HepG2 (cell line): ENCODE results near the gene CEP162. TPM values are rescaled to one million over a fixed set of nuclear protein-coding genes. Genes with fewer than 3 reads are reported as not detected.

Experiments
- GATA4 ChIP-seq: sonication (generic); IDR thresholded peaks from 2 replicates; pipeline ENCODE4 v1.6.1; 2016; ENCODE audit warnings: antibody characterized with exemption, low read depth, borderline replicate concordance
- IRX3 ChIP-seq: sonication (generic); formaldehyde crosslinking; IDR thresholded peaks from 2 replicates; pipeline ENCODE4 v1.8.1; 2023; ENCODE audit warnings: mild to moderate bottlenecking, low read depth, missing genetic modification reagents, borderline replicate concordance
- MAFF ChIP-seq: IDR thresholded peaks from 2 replicates; pipeline ENCODE4 v1.6.1; 2011; ENCODE audit warnings: low read depth, low read length, improper control_type of control experiment
- NAIF1 ChIP-seq: sonication (generic); formaldehyde crosslinking; IDR thresholded peaks from 2 replicates; pipeline ENCODE4 v1.5.0; 2020; ENCODE audit warnings: mild to moderate bottlenecking, missing genetic modification reagents, borderline replicate concordance
- NFATC3 ChIP-seq: sonication (generic); formaldehyde crosslinking; IDR thresholded peaks from 2 replicates; pipeline ENCODE4 v1.5.1; 2020; ENCODE audit warnings: mild to moderate bottlenecking, missing genetic modification reagents
- NFKB2 ChIP-seq: sonication (generic); formaldehyde crosslinking; IDR thresholded peaks from 2 replicates; pipeline ENCODE4 v1.4.0; 2020; ENCODE audit warnings: missing genetic modification reagents, borderline replicate concordance
- NFYC ChIP-seq: IDR thresholded peaks from 2 replicates; pipeline ENCODE4 v1.6.1; 2016; ENCODE audit warnings: missing genetic modification reagents, missing compliant biosample characterization
- NONO ChIP-seq, 2 experiments: fragments of 450-650 bp in 1 of 2; sonication (generic) in 1 of 2; formaldehyde crosslinking in 1 of 2; IDR thresholded peaks in 1 of 2; conservative IDR thresholded peaks in 1 of 2; 2 replicates each; pipeline versions ENCODE4 v1.6.1 to v1.8.0; 2017 to 2022; ENCODE audit warnings: mild to moderate bottlenecking in 1 of 2, missing genetic modification reagents in 1 of 2, moderate library complexity in 1 of 2
- PCBP1 ChIP-seq: fragments of 200-400 bp; formaldehyde crosslinking; IDR thresholded peaks from 2 replicates; pipeline ENCODE4 v1.6.1; 2017; ENCODE audit warnings: mild to moderate bottlenecking, low read depth, low read length, borderline replicate concordance
- POLR2AphosphoS2 ChIP-seq: IDR thresholded peaks from 2 replicates; pipeline ENCODE4 v1.6.1; 2011; ENCODE audit warnings: low read depth, low read length, improper control_type of control experiment
- RAD51 ChIP-seq: fragments of 450-650 bp; IDR thresholded peaks from 2 replicates; pipeline ENCODE4 v1.6.1; 2016; ENCODE audit warnings: borderline replicate concordance
- SCMH1 ChIP-seq: sonication (generic); formaldehyde crosslinking; IDR thresholded peaks from 2 replicates; pipeline ENCODE4 v1.9.0; 2021; ENCODE audit warnings: missing genetic modification reagents, mild to moderate bottlenecking, borderline replicate concordance
- SMAD1 ChIP-seq: sonication (generic); formaldehyde crosslinking; IDR thresholded peaks from 2 replicates; pipeline ENCODE4 v1.4.0; 2020; ENCODE audit warnings: missing genetic modification reagents, low read depth, mild to moderate bottlenecking, borderline replicate concordance
- SNRNP70 ChIP-seq: fragments of 200-400 bp; formaldehyde crosslinking; IDR thresholded peaks from 2 replicates; pipeline ENCODE4 v1.6.1; 2017; ENCODE audit warnings: mild to moderate bottlenecking, low read depth, low read length, moderate library complexity
- SOX13 ChIP-seq, 3 experiments: fragments of 450-650 bp in 1 of 3; sonication (generic) in 1 of 3; formaldehyde crosslinking in 1 of 3; IDR thresholded peaks in 2 of 3; conservative IDR thresholded peaks in 1 of 3; 2 replicates each; pipeline versions ENCODE4 v1.5.0 to v1.6.1; 2016 to 2020; ENCODE audit warnings: antibody characterized with exemption in 1 of 3, mild to moderate bottlenecking in 1 of 3, missing compliant biosample characterization in 1 of 3, missing genetic modification reagents in 1 of 3, moderate library complexity in 1 of 3
- SP2 ChIP-seq: sonication (generic); formaldehyde crosslinking; IDR thresholded peaks from 2 replicates; pipeline ENCODE4 v1.5.1; 2020; ENCODE audit warnings: mild to moderate bottlenecking, missing genetic modification reagents
- TAF1 ChIP-seq: sonication (generic); formaldehyde crosslinking; IDR thresholded peaks from 2 replicates; pipeline ENCODE4 v1.4.0; 2020; ENCODE audit warnings: missing genetic modification reagents
- ZNF12 ChIP-seq: sonication (generic); formaldehyde crosslinking; IDR thresholded peaks from 2 replicates; pipeline ENCODE4 v1.5.0; 2020; ENCODE audit warnings: missing genetic modification reagents
- ZNF550 ChIP-seq: sonication (generic); formaldehyde crosslinking; IDR thresholded peaks from 2 replicates; pipeline ENCODE4 v1.4.0; 2020; ENCODE audit warnings: mild to moderate bottlenecking, missing genetic modification reagents, borderline replicate concordance
- polyA plus RNA-seq, 8 experiments: library from polyadenylated mRNA; depleted of rRNA in 3 of 8; stranded (reverse) in 7 of 8; unstranded in 1 of 8; fragments of >200 nt; fragmentation: Illumina TruSeq in 4 of 8; extraction: Trizol in 4 of 8; gene quantifications; 2 replicates each; pipeline versions ENCODE4 v1.2.1 to v1.2.3, GENCODE V29; 2011 to 2016; ENCODE audit warnings: low read depth in 4 of 8, missing spikeins in 1 of 8, mixed read lengths in 1 of 8; ENCODE audit not compliant: insufficient read depth in 1 of 8
- total RNA-seq, 5 experiments: library from RNA; depleted of rRNA; stranded (reverse); fragments of >200 nt; fragmentation: Illumina TruSeq; extraction: Trizol; gene quantifications; 2 replicates each; pipeline ENCODE4 v1.2.3, GENCODE V29; 2016; ENCODE audit warnings: low read depth in 1 of 5
- TF ChIP-seq, protein P1 (sequence below): sonication (generic); formaldehyde crosslinking; IDR thresholded peaks from 2 replicates; pipeline ENCODE4 v1.9.0; 2021; ENCODE audit warnings: missing genetic modification reagents, borderline replicate concordance
- TF ChIP-seq, protein P2 (sequence below): sonication (generic); formaldehyde crosslinking; IDR thresholded peaks from 2 replicates; pipeline ENCODE4 v1.9.0; 2021; ENCODE audit warnings: mild to moderate bottlenecking, missing genetic modification reagents

CEP162 gene
- total and polyA plus RNA-seq, 2 of the 13 experiments (the other 11 are each of a cell fraction or from before 2014, with no cell fraction given) = 0.50 to 7.9 TPM

DNA sequence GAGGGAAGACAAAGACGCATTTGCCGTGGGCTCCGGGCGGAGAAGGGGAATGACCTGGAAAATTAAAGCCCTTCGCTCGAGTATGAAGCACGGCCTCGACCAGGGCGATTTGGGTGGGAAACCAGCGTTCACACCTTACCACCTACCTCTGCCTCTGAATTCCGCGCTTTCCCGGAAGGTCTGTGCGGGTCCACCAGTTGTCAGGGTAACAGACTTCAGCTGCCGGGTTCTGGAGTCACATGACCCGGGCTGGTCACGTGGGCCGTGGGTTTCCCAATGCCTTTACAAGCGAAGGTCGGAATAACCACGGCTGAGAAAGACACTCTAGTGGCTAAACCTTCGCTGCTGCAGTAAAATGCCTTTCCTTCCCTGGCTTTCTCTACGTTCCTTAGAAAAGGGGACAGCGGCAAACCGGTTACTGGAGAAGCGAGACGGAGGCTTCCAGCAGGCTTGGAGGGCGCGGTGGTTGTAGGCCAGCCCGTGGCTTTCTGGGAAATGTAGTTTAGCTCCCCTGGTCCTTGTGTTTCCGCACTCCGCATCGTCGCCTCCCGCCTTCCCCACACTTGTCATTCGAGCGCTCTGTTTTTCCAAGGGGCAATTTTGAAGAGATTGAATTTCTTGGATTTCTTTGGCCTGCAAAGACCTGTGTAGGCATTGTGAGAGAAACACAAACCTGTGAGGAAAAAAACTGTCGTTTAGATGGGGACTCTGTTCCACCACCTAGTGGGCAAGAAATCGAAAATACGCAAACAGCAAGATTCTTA is at the start of gene CEP162 (continued):
- no peak for TF ChIP-seq SCMH1 (CRISPR knock-in tag)
- TF ChIP-seq MAFF = no peak
- no peak for TF ChIP-seq NFATC3
- no peak for TF ChIP-seq SP2 (CRISPR knock-in tag)
- no peak for TF ChIP-seq GATA4
- no peak for TF ChIP-seq SNRNP70
- TF ChIP-seq, protein P1, sequence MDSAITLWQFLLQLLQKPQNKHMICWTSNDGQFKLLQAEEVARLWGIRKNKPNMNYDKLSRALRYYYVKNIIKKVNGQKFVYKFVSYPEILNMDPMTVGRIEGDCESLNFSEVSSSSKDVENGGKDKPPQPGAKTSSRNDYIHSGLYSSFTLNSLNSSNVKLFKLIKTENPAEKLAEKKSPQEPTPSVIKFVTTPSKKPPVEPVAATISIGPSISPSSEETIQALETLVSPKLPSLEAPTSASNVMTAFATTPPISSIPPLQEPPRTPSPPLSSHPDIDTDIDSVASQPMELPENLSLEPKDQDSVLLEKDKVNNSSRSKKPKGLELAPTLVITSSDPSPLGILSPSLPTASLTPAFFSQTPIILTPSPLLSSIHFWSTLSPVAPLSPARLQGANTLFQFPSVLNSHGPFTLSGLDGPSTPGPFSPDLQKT (CRISPR knock-in tag) = no peak
- no peak for TF ChIP-seq NONO (IDR thresholded peaks at IDR 0.05)
- TF ChIP-seq NONO (CRISPR knock-in tag; conservative IDR thresholded peaks at IDR 0.05) = peak; percentile 64; the same call in 1 of the 2 replicates
- peak; percentile 40; the same call in 1 of the 2 replicates for TF ChIP-seq NAIF1
- no peak for TF ChIP-seq NFKB2 (CRISPR knock-in tag)
- TF ChIP-seq, protein P2, sequence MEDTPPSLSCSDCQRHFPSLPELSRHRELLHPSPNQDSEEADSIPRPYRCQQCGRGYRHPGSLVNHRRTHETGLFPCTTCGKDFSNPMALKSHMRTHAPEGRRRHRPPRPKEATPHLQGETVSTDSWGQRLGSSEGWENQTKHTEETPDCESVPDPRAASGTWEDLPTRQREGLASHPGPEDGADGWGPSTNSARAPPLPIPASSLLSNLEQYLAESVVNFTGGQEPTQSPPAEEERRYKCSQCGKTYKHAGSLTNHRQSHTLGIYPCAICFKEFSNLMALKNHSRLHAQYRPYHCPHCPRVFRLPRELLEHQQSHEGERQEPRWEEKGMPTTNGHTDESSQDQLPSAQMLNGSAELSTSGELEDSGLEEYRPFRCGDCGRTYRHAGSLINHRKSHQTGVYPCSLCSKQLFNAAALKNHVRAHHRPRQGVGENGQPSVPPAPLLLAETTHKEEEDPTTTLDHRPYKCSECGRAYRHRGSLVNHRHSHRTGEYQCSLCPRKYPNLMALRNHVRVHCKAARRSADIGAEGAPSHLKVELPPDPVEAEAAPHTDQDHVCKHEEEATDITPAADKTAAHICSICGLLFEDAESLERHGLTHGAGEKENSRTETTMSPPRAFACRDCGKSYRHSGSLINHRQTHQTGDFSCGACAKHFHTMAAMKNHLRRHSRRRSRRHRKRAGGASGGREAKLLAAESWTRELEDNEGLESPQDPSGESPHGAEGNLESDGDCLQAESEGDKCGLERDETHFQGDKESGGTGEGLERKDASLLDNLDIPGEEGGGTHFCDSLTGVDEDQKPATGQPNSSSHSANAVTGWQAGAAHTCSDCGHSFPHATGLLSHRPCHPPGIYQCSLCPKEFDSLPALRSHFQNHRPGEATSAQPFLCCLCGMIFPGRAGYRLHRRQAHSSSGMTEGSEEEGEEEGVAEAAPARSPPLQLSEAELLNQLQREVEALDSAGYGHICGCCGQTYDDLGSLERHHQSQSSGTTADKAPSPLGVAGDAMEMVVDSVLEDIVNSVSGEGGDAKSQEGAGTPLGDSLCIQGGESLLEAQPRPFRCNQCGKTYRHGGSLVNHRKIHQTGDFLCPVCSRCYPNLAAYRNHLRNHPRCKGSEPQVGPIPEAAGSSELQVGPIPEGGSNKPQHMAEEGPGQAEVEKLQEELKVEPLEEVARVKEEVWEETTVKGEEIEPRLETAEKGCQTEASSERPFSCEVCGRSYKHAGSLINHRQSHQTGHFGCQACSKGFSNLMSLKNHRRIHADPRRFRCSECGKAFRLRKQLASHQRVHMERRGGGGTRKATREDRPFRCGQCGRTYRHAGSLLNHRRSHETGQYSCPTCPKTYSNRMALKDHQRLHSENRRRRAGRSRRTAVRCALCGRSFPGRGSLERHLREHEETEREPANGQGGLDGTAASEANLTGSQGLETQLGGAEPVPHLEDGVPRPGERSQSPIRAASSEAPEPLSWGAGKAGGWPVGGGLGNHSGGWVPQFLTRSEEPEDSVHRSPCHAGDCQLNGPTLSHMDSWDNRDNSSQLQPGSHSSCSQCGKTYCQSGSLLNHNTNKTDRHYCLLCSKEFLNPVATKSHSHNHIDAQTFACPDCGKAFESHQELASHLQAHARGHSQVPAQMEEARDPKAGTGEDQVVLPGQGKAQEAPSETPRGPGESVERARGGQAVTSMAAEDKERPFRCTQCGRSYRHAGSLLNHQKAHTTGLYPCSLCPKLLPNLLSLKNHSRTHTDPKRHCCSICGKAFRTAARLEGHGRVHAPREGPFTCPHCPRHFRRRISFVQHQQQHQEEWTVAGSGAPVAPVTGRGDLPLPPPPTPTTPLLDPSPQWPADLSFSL (CRISPR knock-in tag) = no peak
- no peak for TF ChIP-seq IRX3 (CRISPR knock-in tag)
- 0 out of 2 replicates have a peak, but pooled peaks have one; percentile 40 for TF ChIP-seq TAF1
- no peak for TF ChIP-seq SOX13 (IDR thresholded peaks at IDR 0.05)
- no peak for TF ChIP-seq SOX13 (CRISPR knock-in tag; conservative IDR thresholded peaks at IDR 0.05 in 1 of 2, IDR thresholded peaks at IDR 0.05 in 1 of 2)
- no peak for TF ChIP-seq POLR2AphosphoS2
- TF ChIP-seq ZNF12 (CRISPR knock-in tag) = no peak
- peak; percentile 99 for TF ChIP-seq RAD51
- no peak for TF ChIP-seq NFYC (CRISPR knock-in tag)
- no peak for TF ChIP-seq SMAD1 (CRISPR knock-in tag)
- no peak for TF ChIP-seq ZNF550
- no peak for TF ChIP-seq PCBP1
